A673 (cell line): Measurements from ENCODE around the gene RNF145.

ENCODE experiments used
- CTCF ChIP-seq: fragments of 300-800, 200-600 bp; sonication (generic); conservative IDR thresholded peaks from 2 replicates; pipeline ENCODE4 v1.5.1; 2017; ENCODE audit warnings: low read depth, mild to moderate bottlenecking, antibody characterized with exemption, low read length, moderate library complexity, mixed read lengths
- EZH2 ChIP-seq: fragments of 200-600 bp; sonication (generic); IDR thresholded peaks from 2 replicates; pipeline ENCODE4 v1.6.1; 2017; ENCODE audit warnings: borderline replicate concordance, low read depth, mild to moderate bottlenecking, mixed read lengths, antibody characterized with exemption, low read length; ENCODE audit not compliant: poor library complexity, severe bottlenecking

GRCh38 chr5:159210210-159210661 is 883 bp upstream of the RNF145 start:
- TF ChIP-seq CTCF (no peak), EZH2 (no peak)
